WTC11 (cell line): ENCODE measurements around the gene CAV2. TPM values are rescaled to one million over a fixed set of nuclear protein-coding genes. Genes with fewer than 3 reads are reported as not detected.

Experiments used
- ATAC-seq: fragments of 200-7000 bp; cut with Tn5 transposase; 2 replicates; pipeline ENCODE4 v1.10.0; 2021; ENCODE audit warnings: mild to moderate bottlenecking, moderate library complexity
- CTCF ChIA-PET: fragments of 300-600 bp; sonication (Branson Sonifier 250); formaldehyde crosslinking; loops from one replicate; lab custom pipeline; 2021; ENCODE audit warnings: antibody characterized with exemption; lab: Charles Lee
- POLR2A ChIA-PET: fragments of 350-600 bp; sonication (Branson Sonifier 250); formaldehyde crosslinking; loops from one replicate; lab custom pipeline; 2021; ENCODE audit warnings: antibody characterized with exemption; lab: Charles Lee
- DNase-seq: peaks from one replicate; pipeline ENCODE4 v3.0.0; 2021; ENCODE audit warnings: low spot score
- H3K27ac Mint-ChIP-seq: 2 replicates; pipeline ENCODE4 v1.8.0; 2021; ENCODE audit warnings: mixed read lengths
- H3K27me3 Mint-ChIP-seq: 2 replicates; pipeline ENCODE4 v1.8.0; 2021; ENCODE audit warnings: low read depth, mild to moderate bottlenecking, moderate library complexity, mixed read lengths
- H3K36me3 Mint-ChIP-seq: 2 replicates; pipeline ENCODE4 v1.8.0; 2021; ENCODE audit warnings: mixed read lengths
- H3K4me1 Mint-ChIP-seq: 2 replicates; pipeline ENCODE4 v1.8.0; 2022; ENCODE audit warnings: mixed read lengths
- H3K4me3 Mint-ChIP-seq: 2 replicates; pipeline ENCODE4 v1.8.0; 2021; ENCODE audit warnings: mild to moderate bottlenecking, moderate library complexity, mixed read lengths
- H3K9me3 Mint-ChIP-seq: 2 replicates; pipeline ENCODE4 v1.8.0; 2021; ENCODE audit warnings: mixed read lengths
- AR ChIP-seq: fragments of 250-450 bp; sonication (Bioruptor Pico); IDR thresholded peaks from 2 replicates; pipeline ENCODE4 v1.9.0; 2021; ENCODE audit warnings: mild to moderate bottlenecking
- ATF1 ChIP-seq: sonication (generic); formaldehyde crosslinking; IDR thresholded peaks from 2 replicates; pipeline ENCODE4 v1.8.1; 2023; ENCODE audit warnings: mild to moderate bottlenecking, moderate library complexity, missing genetic modification reagents
- ATF3 ChIP-seq: sonication (generic); formaldehyde crosslinking; conservative IDR thresholded peaks from 2 replicates; pipeline ENCODE4 v1.8.1; 2022; ENCODE audit warnings: mild to moderate bottlenecking, missing genetic modification reagents
- ATF6 ChIP-seq: sonication (generic); formaldehyde crosslinking; IDR thresholded peaks from 2 replicates; pipeline ENCODE4 v1.8.1; 2023; ENCODE audit warnings: mild to moderate bottlenecking, missing genetic modification reagents
- CREB1 ChIP-seq: sonication (generic); formaldehyde crosslinking; IDR thresholded peaks from 2 replicates; pipeline ENCODE4 v1.8.0; 2023; ENCODE audit warnings: mild to moderate bottlenecking, missing genetic modification reagents
- E2F4 ChIP-seq: sonication (generic); formaldehyde crosslinking; IDR thresholded peaks from 2 replicates; pipeline ENCODE4 v1.8.1; 2022; ENCODE audit warnings: low read depth, mild to moderate bottlenecking, moderate library complexity, missing genetic modification reagents, borderline replicate concordance
- E2F5 ChIP-seq: sonication (generic); formaldehyde crosslinking; IDR thresholded peaks from 2 replicates; pipeline ENCODE4 v1.8.1; 2022; ENCODE audit warnings: mild to moderate bottlenecking, moderate library complexity, missing genetic modification reagents
- IRF1 ChIP-seq: sonication (generic); formaldehyde crosslinking; IDR thresholded peaks from 2 replicates; pipeline ENCODE4 v1.8.0; 2023; ENCODE audit warnings: missing genetic modification reagents
- IRF2 ChIP-seq: sonication (generic); formaldehyde crosslinking; IDR thresholded peaks from 2 replicates; pipeline ENCODE4 v1.8.0; 2022; ENCODE audit warnings: low read depth, missing genetic modification reagents, borderline replicate concordance
- JUN ChIP-seq: sonication (generic); formaldehyde crosslinking; IDR thresholded peaks from 2 replicates; pipeline ENCODE4 v1.8.0; 2023; ENCODE audit warnings: mild to moderate bottlenecking, missing genetic modification reagents
- MAX ChIP-seq: sonication (generic); formaldehyde crosslinking; IDR thresholded peaks from 2 replicates; pipeline ENCODE4 v1.8.0; 2022; ENCODE audit warnings: mild to moderate bottlenecking, missing genetic modification reagents
- NFATC4 ChIP-seq: fragments of 250-450 bp; sonication (Bioruptor Pico); IDR thresholded peaks from 2 replicates; pipeline ENCODE4 v1.9.0; 2021; ENCODE audit warnings: mild to moderate bottlenecking
- ZNF138 ChIP-seq: sonication (generic); formaldehyde crosslinking; conservative IDR thresholded peaks from 2 replicates; pipeline ENCODE4 v1.8.1; 2022; ENCODE audit warnings: mild to moderate bottlenecking, moderate library complexity, missing genetic modification reagents
- ZNF317 ChIP-seq: sonication (generic); formaldehyde crosslinking; IDR thresholded peaks from 2 replicates; pipeline ENCODE4 v1.8.1; 2023; ENCODE audit warnings: low read depth, mild to moderate bottlenecking, moderate library complexity, missing genetic modification reagents, borderline replicate concordance
- ZNF396 ChIP-seq: fragments of 250-450 bp; sonication (Bioruptor Pico); IDR thresholded peaks from 2 replicates; pipeline ENCODE4 v1.8.0; 2021; ENCODE audit warnings: mild to moderate bottlenecking, moderate library complexity, borderline replicate concordance
- ZNF532 ChIP-seq: fragments of 250-450 bp; sonication (Bioruptor Pico); IDR thresholded peaks from 2 replicates; pipeline ENCODE4 v1.9.0; 2021; ENCODE audit warnings: mild to moderate bottlenecking, borderline replicate concordance
- ZSCAN18 ChIP-seq: fragments of 250-450 bp; sonication (Bioruptor Pico); IDR thresholded peaks from 2 replicates; pipeline ENCODE4 v2.1.2; 2022; ENCODE audit warnings: mild to moderate bottlenecking, moderate library complexity
- total RNA-seq: library from RNA; stranded (reverse); gene quantifications from 3 replicates; pipeline ENCODE4 v1.2.3, GENCODE V29; 2021

Gene CAV2
- total RNA-seq, 1 experiment from 2014 or later = 4.3 TPM

GRCh38 chr7:116522247-116522646, 22.7 kb downstream of the CAV2 start (continued):
- TF ChIP-seq E2F4 (CRISPR knock-in tag) = no peak
- TF ChIP-seq, all 79 proteins: peak for 0

- no peak overlapping the region for H3K27ac Mint-ChIP-seq
- POLR2A ChIA-PET = no interaction called here
- H3K27me3 Mint-ChIP-seq = peaks cover 24% of the 10 kb centered on the region
- peak overlapping the region; percentile 95 for H3K4me3 Mint-ChIP-seq
- TF ChIP-seq E2F5 (CRISPR knock-in tag) (no peak), ATF1 (no peak), CREB1 (no peak), MAX (no peak), JUN (CRISPR knock-in tag) (no peak), IRF2 (no peak), IRF1 (CRISPR knock-in tag) (no peak)
- DNase-seq = no peak
- ATAC-seq = no peak
- CTCF ChIA-PET = interaction anchor here (1.6 kb wide), 1 partner anchor 65 kb away, joined by 7 read pairs; no protein-coding TSS in a partner anchor
- no peaks in the 10 kb centered on the region for H3K9me3 Mint-ChIP-seq
- no peaks in the 10 kb centered on the region for H3K36me3 Mint-ChIP-seq
- H3K4me1 Mint-ChIP-seq = peaks cover 58% of the 10 kb centered on the region
Measured at GRCh38 chr7:116524221-116524608, 24.7 kb downstream of the CAV2 start.

- no peaks in the 10 kb centered on the region for H3K9me3 Mint-ChIP-seq
- H3K4me3 Mint-ChIP-seq = peak within 1 kb of the TSS; percentile 95
- H3K27ac Mint-ChIP-seq = no peak within 1 kb of the TSS
- H3K4me1 Mint-ChIP-seq = peaks cover 58% of the 10 kb centered on the region
- peaks cover 24% of the 10 kb centered on the region for H3K27me3 Mint-ChIP-seq
- ChIA-PET CTCF (interaction anchor here (1.6 to 3.1 kb wide), 6 partner anchors 25 to 266 kb away, joined by 5 to 27 read pairs (median 14); partner anchors contain the start of gene CAV2), POLR2A (no interaction called here)
- DNase-seq (peak; percentile 60), ATAC-seq (peak; percentile 49)
- no peaks in the 10 kb centered on the region for H3K36me3 Mint-ChIP-seq
- TF ChIP-seq ZNF317 (CRISPR knock-in tag) (no peak), ZSCAN18 (no peak), ATF6 (CRISPR knock-in tag) (no peak), ATF3 (CRISPR knock-in tag) (no peak), ZNF396 (CRISPR knock-in tag) (no peak), ZNF138 (no peak), ZNF532 (CRISPR knock-in tag) (no peak), NFATC4 (no peak), AR (CRISPR knock-in tag) (no peak)
Measured at GRCh38 chr7:116524609-116525297, 25.2 kb downstream of the CAV2 start, which contains the start of gene CAV1. Gene CAV1 (plus strand): TSS chr7:116525036. CDS start chr7:116525063, 27 bp downstream.
